ENCODE measurements around the gene PUM2.
"Not testable (repeated sequence)": the region's sequence is repeated elsewhere in the genome, so short reads cannot be mapped to it uniquely, and the experiment has no call there.

Gene PUM2

DNA sequence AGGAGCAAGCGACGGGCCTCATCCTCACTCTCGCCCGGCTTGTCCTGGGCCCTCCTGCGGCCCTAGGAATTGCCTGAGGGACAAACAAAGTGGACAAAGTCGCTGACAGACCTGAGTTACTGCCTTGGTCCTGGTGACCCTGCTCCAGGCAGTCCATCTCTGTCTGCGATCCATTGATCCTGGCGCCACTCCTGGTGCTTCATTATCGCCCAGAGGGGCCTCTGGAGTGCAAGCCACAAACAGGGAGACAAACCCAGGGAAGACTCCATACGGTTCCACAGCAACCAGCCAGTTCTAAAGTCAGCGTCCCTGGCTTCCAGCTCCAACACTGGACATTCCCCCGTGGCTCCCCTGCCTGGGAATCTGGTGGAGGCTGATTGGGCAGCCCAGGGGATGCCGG lies 24.3 kb upstream of the PUM2 start:
- DNase-seq = not testable (repeated sequence)

DNA sequence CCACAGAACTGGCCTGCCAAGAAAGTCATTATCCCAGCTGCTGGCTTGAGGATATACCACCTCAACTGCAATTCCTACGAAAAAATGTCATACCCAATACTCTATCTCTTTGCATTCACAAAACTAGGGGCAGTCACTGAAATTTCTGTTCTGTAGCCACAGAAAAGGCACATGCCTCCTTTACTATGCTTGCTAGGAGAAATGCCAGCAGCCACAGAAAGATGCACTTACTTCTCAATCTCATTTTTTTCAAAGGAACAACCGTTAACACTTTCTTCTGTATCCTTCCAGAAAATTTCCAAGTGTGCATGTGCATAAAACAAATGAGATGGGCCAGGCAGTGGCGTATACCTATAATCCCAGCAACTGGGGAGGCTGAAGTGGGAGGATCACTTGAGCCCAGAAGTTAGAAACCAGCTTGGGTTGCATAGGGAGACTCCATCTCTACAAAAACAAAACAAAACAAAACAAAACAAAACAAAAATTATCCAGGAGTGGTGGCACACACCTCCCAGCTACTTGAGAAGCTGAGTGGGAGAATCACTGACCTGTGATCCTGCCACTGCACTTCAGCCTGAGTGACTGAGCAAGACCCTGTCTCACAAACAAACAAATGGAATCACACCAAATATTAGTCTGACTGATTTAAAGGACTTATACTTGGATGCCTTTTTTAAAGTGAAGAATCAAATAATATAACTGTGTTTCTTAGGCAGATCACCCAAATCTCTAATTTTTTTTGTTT lies 22.4 kb upstream of the PUM2 start:
- Histone ChIP-seq H3K79me2 (ENCODE audit: control insufficient read depth, insufficient read depth, low read length) (no peaks in the 10 kb centered on the region), H4K8ac (ENCODE audit: low read depth, low read length) (no peak overlapping the region), H2BK15ac (replicated peaks; ENCODE audit: low read depth) (no peak overlapping the region), H2BK120ac (ENCODE audit: low read depth, low read length) (no peak overlapping the region), H4K5ac (ENCODE audit: low read length) (no peak overlapping the region), H3K27ac (ENCODE audit: low read depth, low read length) (no peak overlapping the region), H3K27me3 (ENCODE audit: insufficient read depth, low read length, poor library complexity) (no peaks in the 10 kb centered on the region), H3K36me3 (ENCODE audit: control insufficient read depth, insufficient read depth, low read length) (no peaks in the 10 kb centered on the region), H3K4me2 (ENCODE audit: low read length) (no peak overlapping the region), H3K4me3 (ENCODE audit: low read length) (no peak overlapping the region), H3K23ac (ENCODE audit: low read length) (no peak overlapping the region), H3K56ac (ENCODE audit: low read length) (no peak overlapping the region), H3K4ac (ENCODE audit: low read depth, low read length) (no peak overlapping the region), H2AK5ac (ENCODE audit: low read length) (no peak overlapping the region), H3K18ac (ENCODE audit: low read length) (no peak overlapping the region), H3K4me1 (ENCODE audit: control insufficient read depth, low read depth, low read length) (no peaks in the 10 kb centered on the region), H2BK5ac (ENCODE audit: low read length) (no peak overlapping the region), H3K9ac (ENCODE audit: low read length) (no peak overlapping the region), H3K79me1 (ENCODE audit: low read length) (no peaks in the 10 kb centered on the region)
- WGBS (ENCODE audit: extremely low coverage, insufficient coverage, low lambda C conversion rate) = no CpG with 5 or more reads among the region's 3 CpGs
- no peak for DNase-seq

More for the DNA sequence above, 24.3 kb upstream of the PUM2 start:
- H3K4me2 ChIP-seq (ENCODE audit: low read length); H3K18ac ChIP-seq (ENCODE audit: low read length); H3K23ac ChIP-seq (ENCODE audit: low read length); H3K27ac ChIP-seq (ENCODE audit: low read depth, low read length); H3K79me1 ChIP-seq (ENCODE audit: low read length); H3K4me1 ChIP-seq (ENCODE audit: control insufficient read depth, low read depth, low read length); H2BK15ac ChIP-seq (replicated peaks; ENCODE audit: low read depth); H3K36me3 ChIP-seq (ENCODE audit: control insufficient read depth, insufficient read depth, low read length); H4K5ac ChIP-seq (ENCODE audit: low read length); H2BK5ac ChIP-seq (ENCODE audit: low read length); H2AK5ac ChIP-seq (ENCODE audit: low read length); H4K8ac ChIP-seq (ENCODE audit: low read depth, low read length); H3K79me2 ChIP-seq (ENCODE audit: control insufficient read depth, insufficient read depth, low read length); H3K56ac ChIP-seq (ENCODE audit: low read length); H3K27me3 ChIP-seq (ENCODE audit: insufficient read depth, low read length, poor library complexity); H3K4me3 ChIP-seq (ENCODE audit: low read length); H3K9ac ChIP-seq (ENCODE audit: low read length); H3K4ac ChIP-seq (ENCODE audit: low read depth, low read length); H2BK120ac ChIP-seq (ENCODE audit: low read depth, low read length): not testable (repeated sequence)
- WGBS (ENCODE audit: extremely low coverage, insufficient coverage, low lambda C conversion rate) = no CpG with 5 or more reads among the region's 13 CpGs

DNA sequence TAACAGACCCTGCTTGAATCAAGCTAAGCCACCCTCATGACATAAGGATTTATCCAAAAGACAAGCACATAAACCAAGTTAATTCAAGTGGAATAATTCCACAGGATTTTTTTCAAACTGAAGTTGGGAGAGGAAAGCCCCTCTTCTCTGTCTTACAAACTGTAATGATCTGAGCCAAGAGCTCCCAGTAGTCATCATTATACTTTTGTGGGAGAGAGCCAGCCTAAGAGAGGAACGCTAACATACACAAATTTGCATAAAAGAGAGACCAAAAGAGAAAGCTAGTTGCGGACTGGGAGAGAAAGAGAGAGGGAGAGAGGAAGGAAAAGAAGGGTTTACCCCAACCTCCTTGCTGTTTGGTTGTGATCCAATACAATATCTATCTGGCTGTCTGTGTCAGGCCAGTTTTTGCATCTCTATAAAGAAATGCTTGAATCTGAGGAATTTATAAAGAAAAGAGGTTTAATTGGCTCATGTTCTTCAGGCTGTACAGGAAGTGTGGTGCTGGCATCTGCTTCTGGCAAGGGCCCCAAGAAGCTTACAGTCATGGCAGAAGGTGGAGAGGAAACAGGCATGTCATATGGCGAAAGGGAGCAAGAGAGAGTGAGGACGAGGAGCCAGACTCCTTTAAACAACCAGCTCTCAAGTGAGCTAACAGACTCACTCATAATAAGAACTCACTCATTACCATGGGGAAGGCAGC lies 20.8 kb upstream of the PUM2 start:
- Histone ChIP-seq H4K8ac (ENCODE audit: low read depth, low read length) (no peak overlapping the region), H2BK120ac (ENCODE audit: low read depth, low read length) (no peak overlapping the region), H2AK5ac (ENCODE audit: low read length) (no peak overlapping the region), H4K5ac (ENCODE audit: low read length) (no peak overlapping the region), H3K79me2 (ENCODE audit: control insufficient read depth, insufficient read depth, low read length) (no peaks in the 10 kb centered on the region), H3K79me1 (ENCODE audit: low read length) (no peaks in the 10 kb centered on the region), H3K27ac (ENCODE audit: low read depth, low read length) (no peak overlapping the region), H3K4me3 (ENCODE audit: low read length) (no peak overlapping the region), H3K18ac (ENCODE audit: low read length) (no peak overlapping the region), H2BK15ac (replicated peaks; ENCODE audit: low read depth) (no peak overlapping the region), H3K56ac (ENCODE audit: low read length) (no peak overlapping the region), H3K36me3 (ENCODE audit: control insufficient read depth, insufficient read depth, low read length) (no peaks in the 10 kb centered on the region), H3K23ac (ENCODE audit: low read length) (no peak overlapping the region), H3K4ac (ENCODE audit: low read depth, low read length) (no peak overlapping the region), H2BK5ac (ENCODE audit: low read length) (no peak overlapping the region), H3K4me1 (ENCODE audit: control insufficient read depth, low read depth, low read length) (no peaks in the 10 kb centered on the region), H3K27me3 (ENCODE audit: insufficient read depth, low read length, poor library complexity) (no peaks in the 10 kb centered on the region), H3K4me2 (ENCODE audit: low read length) (no peak overlapping the region), H3K9ac (ENCODE audit: low read length) (no peak overlapping the region)
- WGBS (ENCODE audit: extremely low coverage, insufficient coverage, low lambda C conversion rate) = no CpG with 5 or more reads among the region's 4 CpGs
- DNase-seq = no peak

DNA sequence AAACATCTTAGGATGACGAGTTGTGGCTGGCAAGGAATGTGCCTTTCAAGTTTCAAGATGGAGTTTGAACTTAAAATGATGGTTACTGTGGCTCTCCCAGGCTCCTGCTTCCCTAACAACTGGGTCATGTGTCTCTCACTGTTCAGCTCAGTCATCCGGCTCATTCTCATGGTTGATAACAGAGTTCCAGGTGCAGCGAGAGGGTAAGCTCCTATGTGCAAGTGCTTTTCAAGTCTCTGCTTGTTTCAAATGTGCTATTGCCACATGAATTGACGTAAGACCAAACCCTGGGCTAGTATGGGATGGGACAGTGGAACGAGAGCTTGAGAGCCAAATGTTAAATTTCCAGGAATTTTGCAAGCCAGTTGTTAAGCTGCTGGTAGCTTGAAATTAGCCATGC lies 19.5 kb upstream of the PUM2 start:
- H3K4me1 ChIP-seq (ENCODE audit: control insufficient read depth, low read depth, low read length) = no peaks in the 10 kb centered on the region
- no peak overlapping the region for H2BK15ac ChIP-seq (replicated peaks; ENCODE audit: low read depth)
- no peak overlapping the region for H3K27ac ChIP-seq (ENCODE audit: low read depth, low read length)
- no peak overlapping the region for H3K23ac ChIP-seq (ENCODE audit: low read length)
- no peak overlapping the region for H2AK5ac ChIP-seq (ENCODE audit: low read length)
- H4K5ac ChIP-seq (ENCODE audit: low read length) = no peak overlapping the region
- H3K9ac ChIP-seq (ENCODE audit: low read length) = no peak overlapping the region
- H4K8ac ChIP-seq (ENCODE audit: low read depth, low read length) = no peak overlapping the region
- DNase-seq = no peak
- H3K79me1 ChIP-seq (ENCODE audit: low read length) = no peaks in the 10 kb centered on the region
- no peak overlapping the region for H3K56ac ChIP-seq (ENCODE audit: low read length)
- no peak overlapping the region for H2BK5ac ChIP-seq (ENCODE audit: low read length)
- no peak overlapping the region for H3K4ac ChIP-seq (ENCODE audit: low read depth, low read length)
- no peak overlapping the region for H3K18ac ChIP-seq (ENCODE audit: low read length)
- no peaks in the 10 kb centered on the region for H3K27me3 ChIP-seq (ENCODE audit: insufficient read depth, low read length, poor library complexity)
- no peak overlapping the region for H3K4me2 ChIP-seq (ENCODE audit: low read length)
- no peaks in the 10 kb centered on the region for H3K79me2 ChIP-seq (ENCODE audit: control insufficient read depth, insufficient read depth, low read length)
- WGBS (ENCODE audit: extremely low coverage, insufficient coverage, low lambda C conversion rate) = no CpG with 5 or more reads among the region's 5 CpGs
- H2BK120ac ChIP-seq (ENCODE audit: low read depth, low read length) = no peak overlapping the region
- H3K36me3 ChIP-seq (ENCODE audit: control insufficient read depth, insufficient read depth, low read length) = no peaks in the 10 kb centered on the region
- H3K4me3 ChIP-seq (ENCODE audit: low read length) = no peak overlapping the region

DNA sequence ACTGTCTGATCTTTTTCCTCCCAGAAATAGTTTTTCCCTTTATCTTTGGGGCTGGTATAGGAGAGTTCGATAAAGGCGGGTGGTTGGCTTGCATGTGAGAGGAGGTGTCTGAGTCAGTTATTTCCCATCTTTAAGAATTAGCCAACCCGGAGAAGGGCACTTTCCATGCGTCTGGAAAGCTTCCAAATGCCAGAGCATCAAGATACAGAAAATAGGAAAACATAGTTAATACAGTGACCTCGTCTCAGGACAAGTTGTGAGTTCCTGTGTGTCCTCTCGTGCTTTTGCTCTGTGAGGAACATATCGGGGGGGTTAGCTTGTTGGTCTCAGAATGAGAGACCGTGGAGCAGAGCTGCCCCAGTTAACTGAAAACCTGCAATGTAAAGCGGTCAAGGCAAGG lies 18.7 kb upstream of the PUM2 start:
- Histone ChIP-seq H3K56ac (ENCODE audit: low read length) (no peak overlapping the region), H4K5ac (ENCODE audit: low read length) (no peak overlapping the region), H3K79me2 (ENCODE audit: control insufficient read depth, insufficient read depth, low read length) (no peaks in the 10 kb centered on the region), H2BK5ac (ENCODE audit: low read length) (no peak overlapping the region), H3K4me3 (ENCODE audit: low read length) (no peak overlapping the region), H3K23ac (ENCODE audit: low read length) (no peak overlapping the region), H3K27ac (ENCODE audit: low read depth, low read length) (no peak overlapping the region), H3K4me2 (ENCODE audit: low read length) (no peak overlapping the region), H3K4me1 (ENCODE audit: control insufficient read depth, low read depth, low read length) (no peaks in the 10 kb centered on the region), H3K9ac (ENCODE audit: low read length) (no peak overlapping the region), H3K27me3 (ENCODE audit: insufficient read depth, low read length, poor library complexity) (no peaks in the 10 kb centered on the region), H3K18ac (ENCODE audit: low read length) (no peak overlapping the region), H3K36me3 (ENCODE audit: control insufficient read depth, insufficient read depth, low read length) (no peaks in the 10 kb centered on the region), H2BK15ac (replicated peaks; ENCODE audit: low read depth) (no peak overlapping the region), H2AK5ac (ENCODE audit: low read length) (no peak overlapping the region), H4K8ac (ENCODE audit: low read depth, low read length) (no peak overlapping the region), H3K4ac (ENCODE audit: low read depth, low read length) (no peak overlapping the region), H3K79me1 (ENCODE audit: low read length) (no peaks in the 10 kb centered on the region), H2BK120ac (ENCODE audit: low read depth, low read length) (no peak overlapping the region)
- no CpG with 5 or more reads among the region's 9 CpGs for WGBS (ENCODE audit: extremely low coverage, insufficient coverage, low lambda C conversion rate)
- DNase-seq = no peak

Measured in mesendoderm (in vitro differentiated cells).